GM21423 (cell line): ENCODE results near the gene NAT9.
A peak's percentile ranks its signal among the peaks of the same experiment; 100 is the strongest.

Experiments
- ATAC-seq: cut with Tn5 transposase; IDR thresholded peaks from one replicate; pipeline ENCODE4 v1.9.1; 2021; ENCODE audit warnings: mild to moderate bottlenecking, moderate library complexity; ENCODE audit not compliant: unreplicated experiment

The NAT9 gene

GRCh38 chr17:74780443-74781238 is 4.5 kb upstream of the NAT9 start:
- ATAC-seq = no peak

- peak; percentile 51 for ATAC-seq
Measured at GRCh38 chr17:74779948-74780400, 3.8 kb upstream of the NAT9 start.

GRCh38 chr17:74779501-74779900 is 3.4 kb upstream of the NAT9 start:
- no peak for ATAC-seq

GRCh38 chr17:74778960-74779359 is 2.8 kb upstream of the NAT9 start:
- no peak for ATAC-seq

GRCh38 chr17:74777901-74778515 is 1.9 kb upstream of the NAT9 start:
- ATAC-seq = no peak

- no peak for ATAC-seq
Measured at GRCh38 chr17:74776990-74777389, 845 bp upstream of the NAT9 start.

GRCh38 chr17:74775409-74776043 is 619 bp downstream of the NAT9 start:
- ATAC-seq = no peak

- ATAC-seq = no peak
Measured at GRCh38 chr17:74773871-74774286, 2.3 kb downstream of the NAT9 start.

- no peak for ATAC-seq
Measured at GRCh38 chr17:74773414-74773813, 2.7 kb downstream of the NAT9 start.

GRCh38 chr17:74772053-74772452 is 4.1 kb downstream of the NAT9 start:
- ATAC-seq = no peak

GRCh38 chr17:74771319-74771914 is 4.7 kb downstream of the NAT9 start:
- no peak for ATAC-seq

GRCh38 chr17:74770498-74771318 is 5.4 kb downstream of the NAT9 start:
- peak; percentile 60 for ATAC-seq

- no peak for ATAC-seq
Measured at GRCh38 chr17:74769856-74770497, 6.2 kb downstream of the NAT9 start.

GRCh38 chr17:74769266-74769855 is 6.8 kb downstream of the NAT9 start:
- no peak for ATAC-seq

- no peak for ATAC-seq
Measured at GRCh38 chr17:74768763-74769114, 7.4 kb downstream of the NAT9 start.

- ATAC-seq = no peak
Measured at GRCh38 chr17:74768069-74768762, 7.9 kb downstream of the NAT9 start.

- no peak for ATAC-seq
Measured at GRCh38 chr17:74767111-74767516, 9.0 kb downstream of the NAT9 start.

- ATAC-seq = no peak
Measured at GRCh38 chr17:74766413-74766812, 9.7 kb downstream of the NAT9 start.

- no peak for ATAC-seq
Measured at GRCh38 chr17:74764751-74765286, 11.3 kb downstream of the NAT9 start.
